OCI-LY3 (cell line): Measurements from ENCODE around the gene ZGRF1.

ENCODE experiments used
- CTCF ChIP-seq: fragments of 200-600, 300-600 bp; sonication (generic); IDR thresholded peaks from 2 replicates; pipeline ENCODE4 v1.5.1; 2014; ENCODE audit warnings: antibody characterized with exemption, low read length, low read depth
- EZH2phosphoT487 ChIP-seq: fragments of 200-600 bp; shearing (Covaris generic); IDR thresholded peaks from 2 replicates; pipeline ENCODE4 v1.6.1; 2018; ENCODE audit warnings: antibody characterized with exemption, mixed run types, low read depth

- TF ChIP-seq CTCF (no peak), EZH2phosphoT487 (no peak)
Observed at GRCh38 chr4:112585977-112586736, 50.6 kb downstream of the ZGRF1 start.
